DMS114 treated with DMSO at 0.1 percent for 48 hours (cell line): ENCODE results near the gene GLYATL3.

Experiments used
- DNase-seq: peaks from one replicate; lab custom pipeline; 2025; ENCODE audit not compliant: unreplicated experiment; lab: John Stamatoyannopoulos, UW

The GLYATL3 gene

GRCh38 chr6:49543087-49543858 lies 43.5 kb downstream of the GLYATL3 start:
- DNase-seq: no peak

DNA sequence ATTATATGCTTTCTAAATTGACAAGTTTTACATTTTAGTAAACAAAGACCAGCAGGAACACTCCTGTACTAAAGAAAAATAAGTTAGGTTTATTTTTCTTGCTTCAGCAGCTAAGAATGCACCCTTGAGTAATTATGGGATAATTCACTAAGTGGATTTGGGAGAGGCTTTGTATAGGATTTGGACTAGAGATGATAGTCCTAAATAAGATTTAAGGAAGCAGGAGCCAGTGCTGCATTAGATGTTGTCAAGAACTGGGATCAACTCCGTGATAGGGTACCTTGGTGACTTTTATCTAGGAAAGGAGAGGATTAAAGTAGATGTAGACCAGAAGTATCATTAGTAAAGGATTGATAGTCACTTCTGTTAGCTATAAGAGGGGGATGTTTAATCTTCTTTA lies 46.6 kb downstream of the GLYATL3 start:
- DNase-seq: no peak

DNA sequence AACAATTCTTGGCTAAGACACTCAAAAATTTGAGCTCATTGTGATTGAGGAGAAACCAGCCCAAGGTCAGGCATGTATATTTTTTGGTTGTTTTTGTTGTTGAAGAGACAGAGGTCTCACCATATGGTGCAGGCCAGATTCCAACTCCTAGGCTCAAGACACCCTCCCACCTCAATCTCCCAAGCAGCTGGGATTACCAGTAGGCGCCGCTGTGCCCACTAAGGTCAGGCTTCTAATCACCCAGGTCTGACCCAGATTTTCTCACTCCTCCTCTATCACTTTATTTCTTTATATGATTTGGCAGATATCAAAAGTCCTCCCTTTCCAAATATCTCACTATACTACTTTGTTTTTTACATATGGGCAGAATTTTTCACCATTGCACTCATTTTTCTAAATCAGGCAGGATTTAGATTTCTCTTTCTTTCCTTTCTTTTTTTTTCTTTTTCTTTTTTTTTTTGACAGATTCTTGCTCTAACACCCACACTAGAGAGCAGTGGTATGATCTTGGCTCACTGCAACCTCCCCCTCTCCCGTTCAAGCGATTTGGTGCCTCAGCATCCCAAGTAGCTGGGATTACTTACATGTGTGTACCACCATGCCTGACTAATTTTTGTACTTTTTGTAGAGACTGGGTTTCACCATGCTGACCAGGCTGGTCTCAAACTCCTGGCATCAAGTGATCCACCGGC lies 49.0 kb downstream of the GLYATL3 start:
- DNase-seq: no peak

- DNase-seq: no peak
Observed at GRCh38 chr6:49549691-49550491, 50.2 kb downstream of the GLYATL3 start.

DNA sequence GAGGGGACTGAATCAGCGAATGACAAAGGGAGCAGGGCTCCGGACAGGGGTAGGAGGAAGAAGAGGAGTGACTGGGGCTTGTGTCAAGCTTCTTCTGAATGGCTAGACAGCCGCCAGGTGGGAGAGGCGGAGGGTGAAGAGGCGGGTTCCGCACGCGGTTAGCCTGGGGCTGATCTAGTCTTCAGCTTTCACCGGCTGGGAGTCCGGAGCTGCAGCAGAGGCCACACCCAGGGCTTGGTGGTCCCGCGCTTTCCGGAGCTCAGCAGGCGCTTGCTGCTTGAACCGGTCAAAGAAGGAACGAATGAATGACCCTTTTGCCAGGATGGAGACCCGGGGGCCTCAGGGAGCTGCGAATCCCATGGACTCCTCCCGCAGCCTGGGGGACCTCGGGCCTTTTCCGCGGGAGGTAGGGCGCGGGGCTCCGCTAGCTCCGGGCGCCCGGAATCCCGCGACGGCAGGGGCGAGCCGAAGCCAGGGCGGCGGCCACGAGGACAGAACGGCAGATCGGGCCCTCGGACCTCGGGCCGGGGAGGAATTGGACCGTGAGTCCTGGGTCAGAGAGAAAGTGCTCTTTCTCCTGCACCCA lies 50.9 kb downstream of the GLYATL3 start, which contains the start of gene C6orf141:
Gene C6orf141, plus strand, starts transcription at position 177 of the 586 bp plus-strand sequence. Its CDS starts 125 bp downstream, at position 302.
- no peak for DNase-seq

- no peak for DNase-seq
Observed at GRCh38 chr6:49551078-49551865, 51.5 kb downstream of the GLYATL3 start.

DNA sequence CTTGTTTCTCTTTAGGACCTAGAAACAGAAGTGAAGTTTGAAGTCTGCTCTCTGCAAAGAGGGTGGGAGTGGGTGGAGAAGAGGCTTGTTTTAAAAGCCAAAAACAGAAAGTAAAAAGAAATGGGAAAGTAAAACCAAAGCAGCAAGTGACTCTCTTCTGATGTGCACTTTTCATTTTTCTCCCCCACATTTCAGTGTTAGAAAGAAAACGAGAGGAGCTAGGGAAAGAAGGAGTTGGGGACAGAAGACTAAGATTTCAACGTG lies 52.1 kb downstream of the GLYATL3 start:
- no peak for DNase-seq

DNA sequence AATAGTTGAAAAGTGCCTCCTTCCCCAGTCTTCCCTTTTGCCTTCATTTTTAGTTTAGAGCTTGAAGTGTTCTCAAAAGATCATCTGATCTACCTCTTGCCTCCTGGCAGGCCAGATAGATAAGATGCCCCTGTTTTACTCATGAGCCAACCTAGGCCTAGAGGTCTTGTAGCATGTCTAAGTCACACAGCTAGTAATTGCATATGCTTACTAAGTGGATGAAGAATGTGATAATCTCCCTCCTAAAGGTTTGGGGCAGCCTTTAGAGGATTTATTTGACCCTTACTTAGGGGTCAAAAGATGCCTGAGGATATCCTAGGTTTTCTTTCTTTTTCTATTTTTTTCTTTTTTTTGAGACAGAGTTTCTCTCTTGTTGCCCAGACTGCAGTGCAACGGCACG lies 52.9 kb downstream of the GLYATL3 start:
- DNase-seq: no peak

DNA sequence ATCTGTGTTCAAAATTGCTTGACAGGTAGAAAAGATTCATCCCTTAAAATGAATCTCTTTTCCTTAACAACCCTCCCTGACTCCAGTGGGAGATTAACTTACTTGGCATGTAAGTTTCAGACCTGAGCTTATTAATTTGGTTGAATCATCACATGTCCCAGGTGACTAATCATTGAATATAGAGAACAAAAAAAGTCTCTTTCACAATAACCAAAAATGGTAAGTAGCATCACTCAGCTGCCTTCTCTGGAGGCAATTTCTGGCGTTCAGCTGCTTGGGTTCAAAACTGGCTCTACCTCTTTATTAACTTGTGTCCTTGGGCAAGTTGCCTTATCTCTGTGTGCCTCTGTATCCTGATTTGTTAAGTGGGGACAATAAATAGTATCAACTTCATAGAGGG lies 53.7 kb downstream of the GLYATL3 start:
- no peak for DNase-seq

- DNase-seq: no peak
Observed at GRCh38 chr6:49555951-49556350, 56.2 kb downstream of the GLYATL3 start.

DNA sequence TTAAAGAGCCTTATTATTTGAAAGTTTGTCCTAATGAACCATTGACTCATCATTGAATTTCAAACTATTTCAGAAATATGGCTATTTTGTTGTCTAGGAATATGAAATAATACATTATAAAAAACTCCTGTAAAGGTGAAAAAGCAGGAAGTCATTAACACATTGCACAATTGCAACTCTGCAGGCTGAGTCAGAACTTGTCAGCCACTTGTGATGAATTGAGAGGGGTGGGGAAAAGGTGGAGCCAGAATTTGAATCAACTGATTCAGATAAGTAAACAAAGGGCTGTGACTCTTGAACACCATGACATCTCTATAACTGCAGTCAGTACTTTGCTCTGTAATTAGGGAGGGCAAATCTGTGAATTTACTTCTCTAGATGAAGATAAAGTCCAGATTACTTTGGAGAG lies 56.7 kb downstream of the GLYATL3 start:
- no peak for DNase-seq

DNA sequence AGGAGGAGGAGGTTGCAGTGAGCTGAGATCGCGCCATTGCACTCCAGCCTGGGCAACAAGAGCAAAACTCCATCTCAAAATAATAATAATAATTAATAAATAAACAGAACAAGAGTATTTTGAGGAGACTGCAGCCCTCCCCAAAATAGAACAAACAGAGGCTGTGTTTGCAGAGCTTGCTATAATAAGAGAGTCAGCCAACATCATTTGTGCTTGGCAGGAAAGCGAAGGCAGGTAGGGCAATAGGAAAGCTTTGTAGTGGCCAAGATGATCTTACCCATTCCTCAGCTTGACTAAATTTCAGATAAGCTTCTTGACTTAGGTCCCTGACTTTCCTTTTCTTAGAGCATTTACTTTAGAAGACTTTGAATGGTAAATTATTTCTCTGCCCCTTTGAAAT lies 57.5 kb downstream of the GLYATL3 start:
- no peak for DNase-seq

DNA sequence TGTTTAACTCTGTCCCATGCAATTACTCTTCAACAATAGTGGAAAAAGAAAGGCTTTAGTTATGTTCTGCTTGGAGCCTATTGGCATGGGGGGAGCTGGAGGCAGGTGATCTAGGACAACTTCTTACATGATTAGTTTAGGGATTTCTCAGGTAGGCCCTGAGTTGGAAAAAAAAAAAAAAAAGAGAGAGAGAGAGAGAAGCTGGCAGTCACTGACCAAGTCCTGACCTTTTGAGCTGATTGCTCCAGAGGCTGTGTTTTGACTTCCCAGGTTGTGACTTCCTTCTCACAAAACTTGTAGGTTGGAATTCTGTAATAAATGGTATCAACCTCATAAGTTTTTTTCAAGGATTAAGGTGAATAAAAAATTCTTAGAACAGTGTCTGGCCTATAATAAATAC lies 58.5 kb downstream of the GLYATL3 start:
- DNase-seq: no peak

DNA sequence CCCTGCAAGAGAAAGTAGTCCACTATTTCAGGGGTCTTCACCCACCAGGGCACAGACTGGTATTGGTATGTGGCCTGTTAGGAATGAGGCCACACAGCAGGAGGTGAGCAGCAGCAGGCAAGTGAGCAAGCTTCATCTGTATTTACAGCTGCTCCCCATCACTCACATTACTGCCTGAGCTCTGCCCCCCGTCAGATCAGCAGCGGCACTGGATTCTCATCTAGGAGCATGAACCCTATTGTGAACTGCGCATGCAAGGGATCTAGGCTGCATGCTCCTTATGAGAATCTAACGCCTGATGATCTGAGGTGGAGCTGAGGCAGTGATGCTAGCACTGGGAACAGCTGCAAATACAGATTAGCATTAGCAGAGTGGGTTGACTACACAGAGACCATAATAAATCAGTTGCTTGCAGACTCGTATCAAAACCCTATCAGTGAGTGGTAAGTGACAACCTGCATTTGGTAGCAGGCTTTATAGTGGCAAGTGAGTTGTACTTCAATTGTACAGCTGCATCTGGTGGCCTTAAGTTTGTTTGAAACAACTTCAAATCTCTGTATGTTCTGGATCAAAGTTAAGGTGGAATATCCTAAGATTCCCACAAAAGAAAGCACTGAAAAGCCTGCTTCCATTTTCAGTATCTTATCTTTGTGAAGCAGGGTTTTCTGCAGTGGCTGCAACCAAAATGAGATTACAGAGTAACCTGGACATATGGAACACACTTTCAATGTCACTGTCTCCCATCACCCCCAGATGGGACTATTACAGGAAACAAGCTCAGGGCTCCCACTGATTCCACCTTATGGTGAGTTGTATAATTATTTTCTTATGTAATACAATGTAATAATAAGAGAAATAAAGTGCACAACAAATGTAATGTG lies 63.5 kb downstream of the GLYATL3 start:
- no peak for DNase-seq

GRCh38 chr6:49564552-49564951 lies 64.8 kb downstream of the GLYATL3 start:
- DNase-seq: no peak

- DNase-seq: no peak
Observed at GRCh38 chr6:49565261-49565660, 65.5 kb downstream of the GLYATL3 start.

DNA sequence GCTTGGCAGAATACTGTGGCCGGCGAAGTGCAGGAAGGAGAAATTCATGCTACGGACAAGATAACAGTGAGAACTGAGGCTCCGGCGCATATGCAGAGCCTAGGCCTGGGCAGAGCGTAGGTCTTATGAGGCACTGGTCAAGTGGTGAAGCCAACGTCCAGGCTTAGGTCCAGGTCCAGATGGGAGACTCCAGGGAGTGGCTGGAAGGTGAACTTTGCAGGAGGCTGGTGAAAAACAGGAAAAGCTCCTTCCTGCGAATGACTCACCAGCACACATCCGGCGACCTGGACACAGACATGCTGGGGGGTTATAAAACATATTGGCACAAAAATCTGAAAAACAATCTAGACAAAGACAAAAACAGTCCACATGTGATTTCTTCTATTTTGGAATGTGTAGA lies 66.1 kb downstream of the GLYATL3 start:
- DNase-seq: no peak

DNA sequence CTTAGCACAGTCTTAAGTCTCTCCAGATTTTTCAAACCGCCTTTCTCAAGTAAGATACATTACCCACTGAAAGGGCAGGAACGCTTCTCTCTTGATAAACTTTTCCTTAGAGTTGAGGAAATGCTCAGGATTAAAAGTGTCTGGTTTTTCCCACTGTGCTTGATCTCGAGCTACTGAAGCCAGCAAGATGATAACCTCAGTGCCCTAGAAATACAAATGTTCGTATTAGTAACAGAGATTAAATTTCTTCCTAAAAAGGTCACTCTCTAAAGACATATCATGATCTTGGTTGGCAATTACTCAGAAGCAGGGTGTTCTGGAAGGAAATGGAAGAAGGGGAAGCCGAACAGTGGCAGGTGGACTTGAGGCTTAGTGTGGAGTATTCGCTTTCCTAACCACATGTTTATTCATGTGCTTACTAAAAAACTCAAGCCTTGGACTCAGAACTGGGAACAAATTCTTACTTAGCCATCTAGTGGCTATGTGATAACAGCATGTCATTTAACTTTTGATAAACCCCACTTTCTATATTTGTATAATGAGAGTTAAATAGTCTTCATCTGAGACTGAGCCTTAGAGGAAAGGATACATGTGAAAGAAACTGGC lies 70.9 kb downstream of the GLYATL3 start:
- no peak for DNase-seq

DNA sequence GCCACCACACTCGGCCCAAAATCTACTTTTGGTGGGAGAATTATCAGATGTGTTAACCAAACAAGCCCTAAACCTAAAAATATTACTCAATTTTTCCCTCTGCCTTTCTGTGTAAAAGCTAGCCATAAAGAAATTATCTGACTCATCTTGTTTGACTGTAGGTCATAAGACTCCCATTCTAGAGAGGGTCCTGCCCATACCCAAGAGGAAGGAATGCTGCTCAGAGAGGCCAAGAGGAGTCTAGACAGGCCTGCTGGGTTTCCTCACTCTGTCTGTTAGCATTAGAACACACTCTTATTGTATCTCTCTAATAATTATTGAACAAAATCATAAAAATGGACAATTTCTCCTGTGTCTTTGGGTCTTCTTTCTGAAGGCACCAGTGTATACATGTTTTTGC lies 76.9 kb downstream of the GLYATL3 start:
- DNase-seq: no peak
